Measurements from ENCODE around the gene EQTN. TPM values are rescaled to one million over a fixed set of nuclear protein-coding genes. Genes with fewer than 3 reads are reported as not detected.

The EQTN gene
- total RNA-seq, 1 donor from 2014 or later, result 1.2 TPM

DNA sequence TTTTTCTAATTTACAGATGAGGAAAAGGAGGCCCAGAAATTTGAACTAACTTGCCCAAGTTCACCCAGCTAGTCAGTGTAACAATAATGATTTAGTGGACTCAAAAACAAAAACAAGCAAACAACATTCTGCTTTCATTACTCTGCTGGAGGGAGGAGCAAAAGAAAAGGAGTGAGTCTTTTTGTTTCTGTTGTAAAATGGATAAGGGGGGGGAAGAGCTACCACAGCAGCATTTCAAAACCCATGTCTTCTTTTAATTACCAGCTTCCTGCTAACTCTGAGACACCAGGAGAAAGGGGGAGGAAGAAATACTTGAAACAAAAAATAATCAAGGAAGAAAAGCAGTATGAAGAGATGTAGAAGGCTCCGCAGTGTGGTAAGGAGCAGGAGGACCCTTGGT, 39.2 kb upstream of the EQTN start:
- no peaks in the 10 kb centered on the region for H3K36me3 Mint-ChIP-seq
- peaks cover 22% of the 10 kb centered on the region for H3K4me1 Mint-ChIP-seq
- H3K9me3 Mint-ChIP-seq, result no peaks in the 10 kb centered on the region
- DNase-seq (ENCODE audit: low spot score in 2 of 2, unreplicated experiment in 2 of 2), result no peak
- TF ChIP-seq, protein P1, sequence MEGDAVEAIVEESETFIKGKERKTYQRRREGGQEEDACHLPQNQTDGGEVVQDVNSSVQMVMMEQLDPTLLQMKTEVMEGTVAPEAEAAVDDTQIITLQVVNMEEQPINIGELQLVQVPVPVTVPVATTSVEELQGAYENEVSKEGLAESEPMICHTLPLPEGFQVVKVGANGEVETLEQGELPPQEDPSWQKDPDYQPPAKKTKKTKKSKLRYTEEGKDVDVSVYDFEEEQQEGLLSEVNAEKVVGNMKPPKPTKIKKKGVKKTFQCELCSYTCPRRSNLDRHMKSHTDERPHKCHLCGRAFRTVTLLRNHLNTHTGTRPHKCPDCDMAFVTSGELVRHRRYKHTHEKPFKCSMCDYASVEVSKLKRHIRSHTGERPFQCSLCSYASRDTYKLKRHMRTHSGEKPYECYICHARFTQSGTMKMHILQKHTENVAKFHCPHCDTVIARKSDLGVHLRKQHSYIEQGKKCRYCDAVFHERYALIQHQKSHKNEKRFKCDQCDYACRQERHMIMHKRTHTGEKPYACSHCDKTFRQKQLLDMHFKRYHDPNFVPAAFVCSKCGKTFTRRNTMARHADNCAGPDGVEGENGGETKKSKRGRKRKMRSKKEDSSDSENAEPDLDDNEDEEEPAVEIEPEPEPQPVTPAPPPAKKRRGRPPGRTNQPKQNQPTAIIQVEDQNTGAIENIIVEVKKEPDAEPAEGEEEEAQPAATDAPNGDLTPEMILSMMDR (IDR thresholded peaks at IDR 0.05; ENCODE audit: unreplicated experiment), result no peak
- H3K27ac Mint-ChIP-seq, result no peak overlapping the region
- H3K27me3 Mint-ChIP-seq (ENCODE audit: low read depth), result no peaks in the 10 kb centered on the region
- no peak overlapping the region for H3K4me3 Mint-ChIP-seq

DNA sequence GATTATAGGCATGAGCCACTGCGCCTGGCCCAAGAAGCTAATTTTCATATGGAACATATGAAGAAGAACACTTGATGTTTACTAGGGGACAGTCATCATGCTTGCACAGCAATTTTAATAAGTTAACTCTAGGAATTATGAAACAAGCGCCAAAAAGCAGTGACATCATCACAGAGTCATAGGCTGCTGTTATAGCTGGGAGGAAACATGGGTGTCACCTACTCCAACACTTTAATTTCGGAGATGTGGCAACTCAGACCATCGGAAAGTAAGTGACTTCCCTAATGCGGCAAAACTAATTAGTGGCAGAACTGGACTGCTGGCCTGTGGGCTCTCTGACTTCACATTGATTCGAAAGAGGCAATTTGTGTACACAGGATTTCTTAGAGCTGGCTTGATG, 38.1 kb upstream of the EQTN start:
- Mint-ChIP-seq H3K9me3 (no peaks in the 10 kb centered on the region), H3K4me1 (peaks cover 17% of the 10 kb centered on the region), H3K27ac (no peak overlapping the region), H3K4me3 (no peak overlapping the region), H3K36me3 (peaks cover 4% of the 10 kb centered on the region), H3K27me3 (ENCODE audit: low read depth) (no peaks in the 10 kb centered on the region)
- TF ChIP-seq, protein P1 (IDR thresholded peaks at IDR 0.05; ENCODE audit: unreplicated experiment), result no peak
- DNase-seq (ENCODE audit: low spot score in 2 of 2, unreplicated experiment in 2 of 2), result no peak

DNA sequence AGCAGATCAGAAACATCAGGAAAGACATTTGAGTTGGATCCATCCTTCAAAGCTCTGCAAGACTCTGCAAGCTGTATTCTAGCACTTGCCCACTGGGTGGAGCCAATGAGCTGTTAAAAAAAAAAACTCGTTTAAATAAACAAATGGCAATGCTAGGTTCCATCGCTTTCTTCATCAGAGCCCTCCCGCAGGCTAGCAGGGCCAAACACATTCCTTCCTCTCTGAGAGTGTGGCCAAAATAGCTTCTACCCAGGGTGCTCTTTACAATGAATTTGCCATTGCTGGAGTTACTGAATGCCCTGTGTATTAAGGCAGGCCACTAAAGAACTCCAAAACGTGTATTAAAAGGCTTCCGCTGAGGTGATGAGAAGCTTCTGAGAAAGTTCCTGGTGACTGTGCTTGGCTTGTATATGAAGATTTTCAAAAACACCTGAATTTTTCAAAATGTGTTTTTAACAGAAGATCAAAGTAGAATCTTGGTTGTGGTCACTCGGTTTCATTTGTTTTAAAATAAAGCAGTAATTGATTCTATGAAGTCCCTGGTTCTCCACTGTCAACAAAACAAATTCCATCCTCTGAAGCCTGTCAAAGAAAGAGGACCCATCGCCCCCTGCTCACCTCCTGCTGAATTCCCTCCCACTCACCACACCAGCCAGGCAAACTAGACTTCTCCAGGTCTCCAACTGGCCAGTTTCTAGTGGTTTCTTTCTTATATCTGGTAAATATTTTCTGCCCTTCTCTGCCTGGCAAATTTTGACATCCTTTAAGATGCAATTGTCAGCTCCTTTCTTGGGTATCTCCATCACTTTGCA, 36.5 kb upstream of the EQTN start:
- H3K4me1 Mint-ChIP-seq, result peaks cover 17% of the 10 kb centered on the region
- DNase-seq (ENCODE audit: low spot score in 2 of 2, unreplicated experiment in 2 of 2), result peak; percentile 37 to 75
- H3K27ac Mint-ChIP-seq, result peak overlapping the region; percentile 60
- H3K36me3 Mint-ChIP-seq, result peaks cover 11% of the 10 kb centered on the region
- H3K27me3 Mint-ChIP-seq (ENCODE audit: low read depth), result no peaks in the 10 kb centered on the region
- no peaks in the 10 kb centered on the region for H3K9me3 Mint-ChIP-seq
- TF ChIP-seq, protein P1 (IDR thresholded peaks at IDR 0.05; ENCODE audit: unreplicated experiment), result peak; percentile 89
- no peak overlapping the region for H3K4me3 Mint-ChIP-seq

DNA sequence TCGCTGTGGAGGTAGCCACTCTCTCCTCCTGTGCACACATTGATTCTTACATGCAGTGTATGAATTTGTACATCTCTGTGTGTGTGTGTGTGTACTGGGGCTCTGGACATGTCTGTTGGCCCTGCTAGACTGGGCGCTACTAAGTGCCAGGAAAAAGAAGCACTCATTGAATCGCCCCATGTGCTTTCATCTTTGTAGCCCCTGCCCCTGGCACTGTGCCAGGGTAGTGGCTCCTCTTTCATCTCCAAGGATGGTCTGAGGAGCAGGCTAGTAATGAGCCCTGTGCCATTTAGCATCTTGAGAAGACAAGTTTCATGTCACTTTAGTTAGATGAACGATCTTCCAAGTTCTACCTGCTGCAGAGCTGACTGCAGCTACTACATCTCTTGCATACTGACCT, 34.4 kb upstream of the EQTN start:
- H3K9me3 Mint-ChIP-seq, result no peaks in the 10 kb centered on the region
- H3K4me1 Mint-ChIP-seq, result peaks cover 12% of the 10 kb centered on the region
- H3K27ac Mint-ChIP-seq, result no peak overlapping the region
- DNase-seq (ENCODE audit: low spot score in 2 of 2, unreplicated experiment in 2 of 2), result no peak
- peaks cover 17% of the 10 kb centered on the region for H3K36me3 Mint-ChIP-seq
- TF ChIP-seq, protein P1 (IDR thresholded peaks at IDR 0.05; ENCODE audit: unreplicated experiment), result no peak
- H3K27me3 Mint-ChIP-seq (ENCODE audit: low read depth), result no peaks in the 10 kb centered on the region
- no peak overlapping the region for H3K4me3 Mint-ChIP-seq

DNA sequence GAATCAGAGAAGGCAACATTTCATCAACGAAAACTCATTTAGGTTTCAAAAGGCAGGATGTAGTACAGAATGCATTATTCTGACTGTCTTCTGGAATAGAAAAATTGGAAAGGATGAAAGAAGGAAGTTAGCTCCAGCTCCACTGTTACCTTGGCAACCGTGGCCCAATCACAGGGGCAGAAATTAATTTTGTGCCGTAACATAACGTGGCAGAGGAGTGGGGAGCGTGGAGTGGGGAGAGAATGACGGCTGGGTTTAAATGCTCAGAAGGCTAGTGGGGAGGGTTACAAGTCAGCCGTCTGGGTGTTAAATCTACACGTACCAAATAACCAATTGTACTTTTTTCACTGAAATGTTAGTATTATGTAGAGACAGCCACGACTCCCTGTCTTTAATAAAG, 32.3 kb upstream of the EQTN start:
- Mint-ChIP-seq H3K27ac (no peak overlapping the region), H3K4me3 (no peak overlapping the region), H3K9me3 (peaks cover 4% of the 10 kb centered on the region), H3K36me3 (peaks cover 31% of the 10 kb centered on the region), H3K27me3 (ENCODE audit: low read depth) (no peaks in the 10 kb centered on the region), H3K4me1 (peaks cover 9% of the 10 kb centered on the region)
- TF ChIP-seq, protein P1 (IDR thresholded peaks at IDR 0.05; ENCODE audit: unreplicated experiment), result no peak
- DNase-seq (ENCODE audit: low spot score in 2 of 2, unreplicated experiment in 2 of 2), result no peak

All from mesothelial cell of epicardium (in vitro differentiated cells).